ENCODE results near the gene POLR3A.
A peak's percentile ranks its signal among the peaks of the same experiment; 100 is the strongest.
"Not testable (repeated sequence)": the region's sequence is repeated elsewhere in the genome, so short reads cannot be mapped to it uniquely, and the experiment has no call there.

POLR3A gene

DNA sequence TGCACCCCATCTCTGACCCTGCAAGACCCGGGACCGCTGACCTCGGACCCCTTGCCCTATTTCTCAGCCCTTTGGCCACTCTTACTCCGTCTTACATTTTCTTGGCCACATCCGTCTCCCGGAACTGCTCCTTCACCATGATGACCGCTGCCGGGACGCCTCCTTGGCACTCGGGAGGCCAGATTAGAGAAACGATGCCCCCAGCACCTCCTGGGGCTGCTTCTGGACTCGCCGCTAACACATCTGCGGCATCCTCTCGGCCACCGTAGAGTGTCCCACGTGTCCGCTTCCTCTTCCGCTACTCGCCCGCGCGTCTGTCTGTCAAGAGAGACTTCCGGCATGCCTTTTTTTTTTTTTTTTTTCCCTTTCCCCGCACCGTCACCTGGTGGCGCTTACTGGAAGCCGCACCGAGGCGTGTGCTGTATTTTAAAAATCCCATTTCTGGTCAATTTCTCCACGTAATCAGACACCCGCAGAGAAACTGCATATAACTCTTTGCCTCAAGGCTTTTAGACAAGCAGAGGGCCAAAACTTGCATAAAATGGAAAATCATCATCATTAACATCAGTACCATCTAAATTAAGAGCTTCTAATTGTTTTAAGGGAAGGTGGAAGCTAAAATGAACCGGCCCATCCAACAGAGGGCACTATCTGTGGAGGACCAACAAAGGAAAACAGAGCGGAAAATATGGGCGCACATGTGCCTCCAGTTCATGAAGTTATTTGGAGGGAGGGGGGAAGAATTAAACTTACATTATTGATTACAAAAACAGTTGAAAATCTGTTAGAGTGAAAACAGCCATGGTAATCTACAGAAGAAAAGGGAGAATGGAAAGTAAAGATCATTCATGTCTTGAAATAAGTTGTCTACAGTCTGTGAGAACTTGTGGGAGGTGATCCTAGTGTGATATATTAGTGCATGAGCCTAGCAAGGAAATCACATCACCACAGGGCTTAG is at the start of gene POLR3A:
Gene POLR3A (minus strand): TSS at position 247 of the 958 bp plus-strand sequence. CDS start 108 bp downstream, at position 139.
- Histone ChIP-seq H3K27ac (ENCODE audit: low read length) (peak within 1 kb of the TSS; percentile 86), H3K36me3 (replicated peaks; ENCODE audit: low read depth, low read length) (peaks cover 14% of the 10 kb centered on the region), H3K4me1 (ENCODE audit: low read length) (peaks cover 13% of the 10 kb centered on the region), H3K4me2 (ENCODE audit: low read length) (peak within 1 kb of the TSS; percentile 97), H3K9me3 (ENCODE audit: insufficient read depth, low read length) (no peaks in the 10 kb centered on the region), H4K20me1 (ENCODE audit: insufficient read depth, low read length) (peaks cover 2% of the 10 kb centered on the region; the same call in 1 of the 2 replicates), H3K4me3 (ENCODE audit: low read length) (peak within 1 kb of the TSS; percentile 100), H3K27me3 (ENCODE audit: low read depth, low read length) (no peaks in the 10 kb centered on the region), H3K9ac (ENCODE audit: low read length) (peak within 1 kb of the TSS; percentile 95), H2AFZ (ENCODE audit: low read depth, low read length) (peak within 1 kb of the TSS; percentile 99), H3K79me2 (ENCODE audit: low read length) (peaks cover 37% of the 10 kb centered on the region)
- TF ChIP-seq EZH2phosphoT487 (IDR thresholded peaks at IDR 0.05; ENCODE audit: low read depth): no peak
- TF ChIP-seq CTCF (IDR thresholded peaks at IDR 0.05; ENCODE audit: low read depth, low read length): peak; percentile 84

GRCh38 chr10:78078539-78079330 is 49.4 kb upstream of the POLR3A start:
- no peak overlapping the region for H3K27ac ChIP-seq (ENCODE audit: low read length)
- TF ChIP-seq CTCF (IDR thresholded peaks at IDR 0.05; ENCODE audit: low read depth, low read length) (no peak), EZH2phosphoT487 (IDR thresholded peaks at IDR 0.05; ENCODE audit: low read depth) (no peak)
- no peak overlapping the region for H3K4me3 ChIP-seq (ENCODE audit: low read length)
- H3K36me3 ChIP-seq (replicated peaks; ENCODE audit: low read depth, low read length): no peaks in the 10 kb centered on the region
- H2AFZ ChIP-seq (ENCODE audit: low read depth, low read length): no peak overlapping the region
- no peaks in the 10 kb centered on the region for H3K79me2 ChIP-seq (ENCODE audit: low read length)
- 0 out of 2 replicates have a peak overlapping the region, but pooled peaks have one; percentile 18 for H3K4me2 ChIP-seq (ENCODE audit: low read length)
- H3K27me3 ChIP-seq (ENCODE audit: low read depth, low read length): no peaks in the 10 kb centered on the region
- H3K9ac ChIP-seq (ENCODE audit: low read length): no peak overlapping the region
- H3K9me3 ChIP-seq (ENCODE audit: insufficient read depth, low read length): no peaks in the 10 kb centered on the region
- H3K4me1 ChIP-seq (ENCODE audit: low read length): peaks cover 6% of the 10 kb centered on the region
- H4K20me1 ChIP-seq (ENCODE audit: insufficient read depth, low read length): no peaks in the 10 kb centered on the region

GRCh38 chr10:78075806-78076205 is 46.5 kb upstream of the POLR3A start:
- H2AFZ ChIP-seq (ENCODE audit: low read depth, low read length); H3K79me2 ChIP-seq (ENCODE audit: low read length); H3K9ac ChIP-seq (ENCODE audit: low read length): not testable (repeated sequence)

DNA sequence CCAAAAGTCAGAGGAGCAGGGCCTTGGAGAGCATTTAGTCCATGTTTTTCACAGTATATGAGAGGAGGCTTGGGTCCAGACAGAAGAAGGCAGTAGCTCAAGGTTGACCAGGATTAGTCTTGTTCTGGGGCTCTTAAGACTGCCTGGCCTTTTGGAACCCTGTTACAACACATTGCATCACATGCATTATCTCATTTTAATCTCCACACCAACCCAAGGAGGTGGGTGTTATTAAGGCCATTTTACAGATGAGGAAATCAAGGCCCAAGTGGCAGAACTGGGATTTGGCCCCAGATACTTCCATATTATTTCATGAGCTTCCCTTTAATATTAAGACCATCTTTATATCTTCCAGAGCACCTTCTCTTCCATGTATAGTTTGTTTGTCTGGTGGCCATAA is 43.2 kb upstream of the POLR3A start:
- no peak overlapping the region for H3K4me2 ChIP-seq (ENCODE audit: low read length)
- no peak overlapping the region for H3K27ac ChIP-seq (ENCODE audit: low read length)
- no peak for TF ChIP-seq EZH2phosphoT487 (IDR thresholded peaks at IDR 0.05; ENCODE audit: low read depth)
- TF ChIP-seq CTCF (IDR thresholded peaks at IDR 0.05; ENCODE audit: low read depth, low read length): no peak
- no peaks in the 10 kb centered on the region for H3K36me3 ChIP-seq (replicated peaks; ENCODE audit: low read depth, low read length)
- H3K4me3 ChIP-seq (ENCODE audit: low read length): no peak overlapping the region
- H3K4me1 ChIP-seq (ENCODE audit: low read length): no peaks in the 10 kb centered on the region
- H3K9me3 ChIP-seq (ENCODE audit: insufficient read depth, low read length): no peaks in the 10 kb centered on the region
- no peaks in the 10 kb centered on the region for H3K79me2 ChIP-seq (ENCODE audit: low read length)
- H4K20me1 ChIP-seq (ENCODE audit: insufficient read depth, low read length): no peaks in the 10 kb centered on the region
- H3K27me3 ChIP-seq (ENCODE audit: low read depth, low read length): no peaks in the 10 kb centered on the region
- H3K9ac ChIP-seq (ENCODE audit: low read length): no peak overlapping the region
- no peak overlapping the region for H2AFZ ChIP-seq (ENCODE audit: low read depth, low read length)

More at GRCh38 chr10:78075806-78076205, 46.5 kb upstream of the POLR3A start:
- not testable (repeated sequence) for H3K4me1 ChIP-seq (ENCODE audit: low read length); H3K4me3 ChIP-seq (ENCODE audit: low read length); H3K9me3 ChIP-seq (ENCODE audit: insufficient read depth, low read length); H3K36me3 ChIP-seq (replicated peaks; ENCODE audit: low read depth, low read length); H4K20me1 ChIP-seq (ENCODE audit: insufficient read depth, low read length); H3K4me2 ChIP-seq (ENCODE audit: low read length); H3K27ac ChIP-seq (ENCODE audit: low read length); H3K27me3 ChIP-seq (ENCODE audit: low read depth, low read length)

All from OCI-LY3 (cell line).